ENCODE data around the gene PWWP2B. TPM values are rescaled to one million over a fixed set of nuclear protein-coding genes. Genes with fewer than 3 reads are reported as not detected.

Gene PWWP2B
- total RNA-seq, 1 experiment from 2014 or later = 51.6 TPM

DNA sequence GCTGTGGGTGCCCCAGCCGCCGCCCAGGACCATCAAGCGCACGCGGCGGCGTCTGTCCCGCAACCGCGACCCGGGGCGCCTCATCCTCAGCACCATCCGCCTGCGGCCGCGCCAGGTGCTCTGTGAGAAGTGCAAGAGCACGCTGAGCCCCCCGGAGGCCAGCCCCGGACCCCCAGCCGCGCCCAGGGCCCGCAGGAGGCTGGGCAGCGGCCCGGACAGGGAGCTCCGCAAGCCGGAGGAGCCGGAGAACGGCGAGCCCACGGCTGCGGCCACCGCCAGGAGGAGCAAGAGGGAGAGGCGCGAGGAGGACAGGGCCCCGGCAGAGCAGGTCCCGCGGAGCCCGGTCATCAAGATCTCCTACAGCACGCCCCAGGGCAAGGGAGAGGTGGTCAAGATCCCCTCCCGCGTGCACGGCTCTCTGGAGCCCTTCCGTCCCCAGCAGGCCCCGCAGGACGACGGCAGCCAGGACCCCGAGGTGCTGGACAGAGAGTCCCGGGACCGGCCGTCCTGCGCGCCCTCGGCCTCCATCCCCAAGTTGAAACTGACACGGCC lies 8.0 kb downstream of the PWWP2B start:
- CTCF ChIA-PET = no interaction called here
- POLR2A ChIA-PET = no interaction called here
- Histone ChIP-seq H3K4me3 (ENCODE audit: low read depth in 2 of 2, low read length in 2 of 2) (no peak overlapping the region), H3K9me3 (ENCODE audit: control insufficient read depth, insufficient read depth, low read depth, low read length) (no peaks in the 10 kb centered on the region), H3K4me1 (ENCODE audit: control insufficient read depth, insufficient read depth, low read length) (peaks cover 42% of the 10 kb centered on the region), H3K36me3 (ENCODE audit: control insufficient read depth, insufficient read depth, low read length) (no peaks in the 10 kb centered on the region), H3K27me3 (ENCODE audit: control insufficient read depth, insufficient read depth, low read length) (no peaks in the 10 kb centered on the region), H3K27ac (ENCODE audit: low read length) (no peak overlapping the region)
- ATAC-seq (no peak), DNase-seq (ENCODE audit: low read depth, low spot score) (no peak)
- in situ Hi-C loops (cut with HindIII; ENCODE audit: low pct_unique_long_range_greater_than_20kb, low sequenced_read_pairs) (no loop called here), intact Hi-C loops (cut with micrococcal nuclease; ENCODE audit: unreplicated experiment) (no loop called here)
- TF ChIP-seq, protein P1, sequence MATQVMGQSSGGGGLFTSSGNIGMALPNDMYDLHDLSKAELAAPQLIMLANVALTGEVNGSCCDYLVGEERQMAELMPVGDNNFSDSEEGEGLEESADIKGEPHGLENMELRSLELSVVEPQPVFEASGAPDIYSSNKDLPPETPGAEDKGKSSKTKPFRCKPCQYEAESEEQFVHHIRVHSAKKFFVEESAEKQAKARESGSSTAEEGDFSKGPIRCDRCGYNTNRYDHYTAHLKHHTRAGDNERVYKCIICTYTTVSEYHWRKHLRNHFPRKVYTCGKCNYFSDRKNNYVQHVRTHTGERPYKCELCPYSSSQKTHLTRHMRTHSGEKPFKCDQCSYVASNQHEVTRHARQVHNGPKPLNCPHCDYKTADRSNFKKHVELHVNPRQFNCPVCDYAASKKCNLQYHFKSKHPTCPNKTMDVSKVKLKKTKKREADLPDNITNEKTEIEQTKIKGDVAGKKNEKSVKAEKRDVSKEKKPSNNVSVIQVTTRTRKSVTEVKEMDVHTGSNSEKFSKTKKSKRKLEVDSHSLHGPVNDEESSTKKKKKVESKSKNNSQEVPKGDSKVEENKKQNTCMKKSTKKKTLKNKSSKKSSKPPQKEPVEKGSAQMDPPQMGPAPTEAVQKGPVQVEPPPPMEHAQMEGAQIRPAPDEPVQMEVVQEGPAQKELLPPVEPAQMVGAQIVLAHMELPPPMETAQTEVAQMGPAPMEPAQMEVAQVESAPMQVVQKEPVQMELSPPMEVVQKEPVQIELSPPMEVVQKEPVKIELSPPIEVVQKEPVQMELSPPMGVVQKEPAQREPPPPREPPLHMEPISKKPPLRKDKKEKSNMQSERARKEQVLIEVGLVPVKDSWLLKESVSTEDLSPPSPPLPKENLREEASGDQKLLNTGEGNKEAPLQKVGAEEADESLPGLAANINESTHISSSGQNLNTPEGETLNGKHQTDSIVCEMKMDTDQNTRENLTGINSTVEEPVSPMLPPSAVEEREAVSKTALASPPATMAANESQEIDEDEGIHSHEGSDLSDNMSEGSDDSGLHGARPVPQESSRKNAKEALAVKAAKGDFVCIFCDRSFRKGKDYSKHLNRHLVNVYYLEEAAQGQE (IDR thresholded peaks at IDR 0.05; ENCODE audit: insufficient read depth in 1 of 2, low read depth in 2 of 2, low read length in 1 of 2) = no peak
- no TSS peak for BruUV-seq (replicated peaks)

DNA sequence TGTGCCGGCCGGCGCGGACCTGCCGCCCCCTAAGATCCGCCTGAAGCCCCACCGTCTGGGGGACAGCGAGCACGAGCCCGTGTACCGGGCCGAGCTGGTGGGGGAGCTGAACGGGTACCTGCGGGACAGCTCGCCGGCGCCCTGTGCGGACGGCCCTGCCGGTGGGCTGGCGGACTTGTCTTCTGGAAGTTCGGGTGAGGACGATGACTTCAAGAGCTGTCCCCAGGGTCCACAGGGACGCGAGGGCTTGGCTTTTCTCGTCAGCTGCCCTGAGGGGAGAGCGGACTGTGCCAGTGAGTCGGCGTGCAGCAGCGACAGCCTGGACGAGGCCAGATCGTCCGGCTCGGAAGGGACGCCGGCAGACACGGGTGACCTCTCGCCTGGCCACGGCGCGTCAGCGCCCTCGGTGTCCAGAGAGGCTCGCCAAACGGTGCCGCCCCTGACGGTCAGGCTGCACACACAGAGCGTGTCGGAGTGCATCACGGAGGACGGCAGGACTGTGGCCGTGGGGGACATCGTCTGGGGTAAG lies 8.5 kb downstream of the PWWP2B start:
- intact Hi-C loops (cut with micrococcal nuclease; ENCODE audit: unreplicated experiment) (no loop called here), in situ Hi-C loops (cut with HindIII; ENCODE audit: low pct_unique_long_range_greater_than_20kb, low sequenced_read_pairs) (no loop called here)
- no TSS peak for BruUV-seq (replicated peaks)
- no peak for TF ChIP-seq TCF7L2 (IDR thresholded peaks at IDR 0.05; ENCODE audit: low read depth, low read length)
- no peak for TF ChIP-seq SIN3A (IDR thresholded peaks at IDR 0.05; ENCODE audit: borderline replicate concordance, insufficient read depth, low read depth, low read length)
- TF ChIP-seq, protein P1 (IDR thresholded peaks at IDR 0.05; ENCODE audit: insufficient read depth in 1 of 2, low read depth in 2 of 2, low read length in 1 of 2) = no peak
- TF ChIP-seq, protein P2, sequence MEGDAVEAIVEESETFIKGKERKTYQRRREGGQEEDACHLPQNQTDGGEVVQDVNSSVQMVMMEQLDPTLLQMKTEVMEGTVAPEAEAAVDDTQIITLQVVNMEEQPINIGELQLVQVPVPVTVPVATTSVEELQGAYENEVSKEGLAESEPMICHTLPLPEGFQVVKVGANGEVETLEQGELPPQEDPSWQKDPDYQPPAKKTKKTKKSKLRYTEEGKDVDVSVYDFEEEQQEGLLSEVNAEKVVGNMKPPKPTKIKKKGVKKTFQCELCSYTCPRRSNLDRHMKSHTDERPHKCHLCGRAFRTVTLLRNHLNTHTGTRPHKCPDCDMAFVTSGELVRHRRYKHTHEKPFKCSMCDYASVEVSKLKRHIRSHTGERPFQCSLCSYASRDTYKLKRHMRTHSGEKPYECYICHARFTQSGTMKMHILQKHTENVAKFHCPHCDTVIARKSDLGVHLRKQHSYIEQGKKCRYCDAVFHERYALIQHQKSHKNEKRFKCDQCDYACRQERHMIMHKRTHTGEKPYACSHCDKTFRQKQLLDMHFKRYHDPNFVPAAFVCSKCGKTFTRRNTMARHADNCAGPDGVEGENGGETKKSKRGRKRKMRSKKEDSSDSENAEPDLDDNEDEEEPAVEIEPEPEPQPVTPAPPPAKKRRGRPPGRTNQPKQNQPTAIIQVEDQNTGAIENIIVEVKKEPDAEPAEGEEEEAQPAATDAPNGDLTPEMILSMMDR (IDR thresholded peaks at IDR 0.05) = no peak
- TF ChIP-seq POLR2AphosphoS5 (IDR thresholded peaks at IDR 0.05; ENCODE audit: low read depth, low read length) = no peak
- Histone ChIP-seq H3K4me3 (ENCODE audit: low read depth in 2 of 2, low read length in 2 of 2) (no peak overlapping the region), H3K36me3 (ENCODE audit: control insufficient read depth, insufficient read depth, low read length) (no peaks in the 10 kb centered on the region), H3K27me3 (ENCODE audit: control insufficient read depth, insufficient read depth, low read length) (no peaks in the 10 kb centered on the region), H3K9me3 (ENCODE audit: control insufficient read depth, insufficient read depth, low read depth, low read length) (no peaks in the 10 kb centered on the region), H3K27ac (ENCODE audit: low read length) (no peak overlapping the region), H3K4me1 (ENCODE audit: control insufficient read depth, insufficient read depth, low read length) (peaks cover 40% of the 10 kb centered on the region)
- POLR2A ChIA-PET = no interaction called here
- ATAC-seq = no peak
- DNase-seq (ENCODE audit: low read depth, low spot score) = no peak
- CTCF ChIA-PET = no interaction called here

Measured in Panc1 (cell line).